Measurements from ENCODE around the gene EFHD1.
"Not testable (repeated sequence)": the region's sequence is repeated elsewhere in the genome, so short reads cannot be mapped to it uniquely, and the experiment has no call there.

Gene EFHD1

GRCh38 chr2:232667989-232668583, 34.7 kb downstream of the EFHD1 start:
- Histone ChIP-seq H3K4me3 (ENCODE audit: insufficient read depth, low read depth, low read length) (no peak overlapping the region), H3K4me1 (ENCODE audit: control insufficient read depth, insufficient read depth, low read length) (no peaks in the 10 kb centered on the region), H3K27me3 (ENCODE audit: control insufficient read depth, insufficient read depth, low read length, poor library complexity, severe bottlenecking) (no peaks in the 10 kb centered on the region), H3K27ac (ENCODE audit: insufficient read depth, low read depth, low read length, poor library complexity, severe bottlenecking) (no peak overlapping the region), H3K36me3 (ENCODE audit: control insufficient read depth, insufficient read depth, low read length) (no peaks in the 10 kb centered on the region), H3K9me3 (ENCODE audit: control insufficient read depth, low read length) (no peaks in the 10 kb centered on the region)
- 73 to 82% methylated on average over 10 of the region's 10 CpGs for WGBS, 2 experiments

GRCh38 chr2:232668805-232669444, 35.5 kb downstream of the EFHD1 start:
- H3K27ac ChIP-seq (ENCODE audit: insufficient read depth, low read depth, low read length, poor library complexity, severe bottlenecking) = no peak overlapping the region

GRCh38 chr2:232672588-232672987, 39.2 kb downstream of the EFHD1 start:
- Histone ChIP-seq H3K27me3 (ENCODE audit: control insufficient read depth, insufficient read depth, low read length, poor library complexity, severe bottlenecking) (no peaks in the 10 kb centered on the region), H3K36me3 (ENCODE audit: control insufficient read depth, insufficient read depth, low read length) (no peaks in the 10 kb centered on the region), H3K9me3 (ENCODE audit: control insufficient read depth, low read length) (no peaks in the 10 kb centered on the region), H3K4me3 (ENCODE audit: insufficient read depth, low read depth, low read length) (no peak overlapping the region), H3K4me1 (ENCODE audit: control insufficient read depth, insufficient read depth, low read length) (no peaks in the 10 kb centered on the region), H3K27ac (ENCODE audit: insufficient read depth, low read depth, low read length, poor library complexity, severe bottlenecking) (no peak overlapping the region)
- 83 to 100% methylated on average over 1 of the region's 1 CpG for WGBS, 2 experiments

More at GRCh38 chr2:232668805-232669444, 35.5 kb downstream of the EFHD1 start:
- Histone ChIP-seq H3K27me3 (ENCODE audit: control insufficient read depth, insufficient read depth, low read length, poor library complexity, severe bottlenecking) (no peaks in the 10 kb centered on the region), H3K36me3 (ENCODE audit: control insufficient read depth, insufficient read depth, low read length) (no peaks in the 10 kb centered on the region), H3K4me1 (ENCODE audit: control insufficient read depth, insufficient read depth, low read length) (no peaks in the 10 kb centered on the region), H3K4me3 (ENCODE audit: insufficient read depth, low read depth, low read length) (no peak overlapping the region), H3K9me3 (ENCODE audit: control insufficient read depth, low read length) (no peaks in the 10 kb centered on the region)
- WGBS, 2 experiments = 71 to 75% methylated on average over 17 of the region's 17 CpGs

- H3K9me3 ChIP-seq (ENCODE audit: control insufficient read depth, low read length) = no peaks in the 10 kb centered on the region
These were observed 41.1 kb downstream of the EFHD1 start for GRCh38 chr2:232674491-232674890.

GRCh38 chr2:232675381-232675780, 42.0 kb downstream of the EFHD1 start:
- Histone ChIP-seq H3K36me3 (ENCODE audit: control insufficient read depth, insufficient read depth, low read length) (no peaks in the 10 kb centered on the region), H3K4me1 (ENCODE audit: control insufficient read depth, insufficient read depth, low read length) (no peaks in the 10 kb centered on the region), H3K4me3 (ENCODE audit: insufficient read depth, low read depth, low read length) (no peak overlapping the region), H3K27ac (ENCODE audit: insufficient read depth, low read depth, low read length, poor library complexity, severe bottlenecking) (no peak overlapping the region), H3K27me3 (ENCODE audit: control insufficient read depth, insufficient read depth, low read length, poor library complexity, severe bottlenecking) (no peaks in the 10 kb centered on the region), H3K9me3 (ENCODE audit: control insufficient read depth, low read length) (no peaks in the 10 kb centered on the region)
- 94 to 95% methylated on average over 10 of the region's 10 CpGs for WGBS, 2 experiments

More at GRCh38 chr2:232674491-232674890, 41.1 kb downstream of the EFHD1 start:
- Histone ChIP-seq H3K36me3 (ENCODE audit: control insufficient read depth, insufficient read depth, low read length) (no peaks in the 10 kb centered on the region), H3K4me3 (ENCODE audit: insufficient read depth, low read depth, low read length) (no peak overlapping the region), H3K27me3 (ENCODE audit: control insufficient read depth, insufficient read depth, low read length, poor library complexity, severe bottlenecking) (no peaks in the 10 kb centered on the region), H3K4me1 (ENCODE audit: control insufficient read depth, insufficient read depth, low read length) (no peaks in the 10 kb centered on the region), H3K27ac (ENCODE audit: insufficient read depth, low read depth, low read length, poor library complexity, severe bottlenecking) (no peak overlapping the region)
- WGBS, 2 experiments = 85 to 91% methylated on average over 6 of the region's 6 CpGs

- H3K4me1 ChIP-seq (ENCODE audit: control insufficient read depth, insufficient read depth, low read length) = no peaks in the 10 kb centered on the region
- no peaks in the 10 kb centered on the region for H3K27me3 ChIP-seq (ENCODE audit: control insufficient read depth, insufficient read depth, low read length, poor library complexity, severe bottlenecking)
- no peaks in the 10 kb centered on the region for H3K36me3 ChIP-seq (ENCODE audit: control insufficient read depth, insufficient read depth, low read length)
- no peaks in the 10 kb centered on the region for H3K9me3 ChIP-seq (ENCODE audit: control insufficient read depth, low read length)
- no peak overlapping the region for H3K27ac ChIP-seq (ENCODE audit: insufficient read depth, low read depth, low read length, poor library complexity, severe bottlenecking)
- no peak overlapping the region for H3K4me3 ChIP-seq (ENCODE audit: insufficient read depth, low read depth, low read length)
- 85 to 94% methylated on average over 6 of the region's 7 CpGs for WGBS, 2 experiments
These were observed 46.6 kb downstream of the EFHD1 start for GRCh38 chr2:232680006-232680405.

- no peak overlapping the region for H3K4me3 ChIP-seq (ENCODE audit: insufficient read depth, low read depth, low read length)
- H3K4me1 ChIP-seq (ENCODE audit: control insufficient read depth, insufficient read depth, low read length) = no peaks in the 10 kb centered on the region
- no peaks in the 10 kb centered on the region for H3K27me3 ChIP-seq (ENCODE audit: control insufficient read depth, insufficient read depth, low read length, poor library complexity, severe bottlenecking)
- 90 to 94% methylated on average over 10 of the region's 10 CpGs for WGBS, 2 experiments
- no peak overlapping the region for H3K27ac ChIP-seq (ENCODE audit: insufficient read depth, low read depth, low read length, poor library complexity, severe bottlenecking)
- no peaks in the 10 kb centered on the region for H3K36me3 ChIP-seq (ENCODE audit: control insufficient read depth, insufficient read depth, low read length)
- no peaks in the 10 kb centered on the region for H3K9me3 ChIP-seq (ENCODE audit: control insufficient read depth, low read length)
These were observed 48.1 kb downstream of the EFHD1 start for GRCh38 chr2:232681527-232681926.

GRCh38 chr2:232683368-232683767, 50.0 kb downstream of the EFHD1 start:
- Histone ChIP-seq H3K36me3 (ENCODE audit: control insufficient read depth, insufficient read depth, low read length) (no peaks in the 10 kb centered on the region), H3K4me3 (ENCODE audit: insufficient read depth, low read depth, low read length) (no peak overlapping the region), H3K27me3 (ENCODE audit: control insufficient read depth, insufficient read depth, low read length, poor library complexity, severe bottlenecking) (no peaks in the 10 kb centered on the region), H3K27ac (ENCODE audit: insufficient read depth, low read depth, low read length, poor library complexity, severe bottlenecking) (no peak overlapping the region), H3K4me1 (ENCODE audit: control insufficient read depth, insufficient read depth, low read length) (no peaks in the 10 kb centered on the region), H3K9me3 (ENCODE audit: control insufficient read depth, low read length) (no peaks in the 10 kb centered on the region)
- WGBS, 2 experiments = 65 to 89% methylated on average over 1 of the region's 1 CpG

- not testable (repeated sequence) for H3K4me3 ChIP-seq (ENCODE audit: insufficient read depth, low read depth, low read length); H3K4me1 ChIP-seq (ENCODE audit: control insufficient read depth, insufficient read depth, low read length); H3K27me3 ChIP-seq (ENCODE audit: control insufficient read depth, insufficient read depth, low read length, poor library complexity, severe bottlenecking); H3K36me3 ChIP-seq (ENCODE audit: control insufficient read depth, insufficient read depth, low read length); H3K9me3 ChIP-seq (ENCODE audit: control insufficient read depth, low read length); H3K27ac ChIP-seq (ENCODE audit: insufficient read depth, low read depth, low read length, poor library complexity, severe bottlenecking)
- WGBS, 2 experiments = 94 to 95% methylated on average over 6 of the region's 6 CpGs
These were observed 52.0 kb downstream of the EFHD1 start for GRCh38 chr2:232685391-232685790.

GRCh38 chr2:232687382-232688160, 54.2 kb downstream of the EFHD1 start:
- 88 to 90% methylated on average over 11 of the region's 11 CpGs for WGBS, 2 experiments
- Histone ChIP-seq H3K4me3 (ENCODE audit: insufficient read depth, low read depth, low read length) (no peak overlapping the region), H3K27me3 (ENCODE audit: control insufficient read depth, insufficient read depth, low read length, poor library complexity, severe bottlenecking) (no peaks in the 10 kb centered on the region), H3K27ac (ENCODE audit: insufficient read depth, low read depth, low read length, poor library complexity, severe bottlenecking) (no peak overlapping the region), H3K4me1 (ENCODE audit: control insufficient read depth, insufficient read depth, low read length) (no peaks in the 10 kb centered on the region), H3K36me3 (ENCODE audit: control insufficient read depth, insufficient read depth, low read length) (no peaks in the 10 kb centered on the region), H3K9me3 (ENCODE audit: control insufficient read depth, low read length) (no peaks in the 10 kb centered on the region)
